SK-N-SH treated with all-trans-retinoic acid at 6 μM for 48 hours (cell line): ENCODE measurements around the gene EIF4E.

Experiments used
- CSDC2 ChIP-seq: fragments of 250-450 bp; sonication (Bioruptor Pico); IDR thresholded peaks from 2 replicates; pipeline ENCODE4 v1.5.0; 2020; ENCODE audit warnings: mild to moderate bottlenecking, moderate library complexity
- PPARA ChIP-seq: fragments of 250-450 bp; sonication (Bioruptor Pico); IDR thresholded peaks from 2 replicates; pipeline ENCODE4 v1.5.0; 2020; ENCODE audit warnings: mild to moderate bottlenecking, borderline replicate concordance
- RARB ChIP-seq: fragments of 250-450 bp; sonication (Bioruptor Pico); IDR thresholded peaks from 2 replicates; pipeline ENCODE4 v1.8.0; 2021; ENCODE audit warnings: mild to moderate bottlenecking, moderate library complexity
- SNAI2 ChIP-seq: fragments of 250-450 bp; sonication (Bioruptor Pico); IDR thresholded peaks from 2 replicates; pipeline ENCODE4 v1.5.0; 2020; ENCODE audit warnings: mild to moderate bottlenecking, moderate library complexity
- ZNF70 ChIP-seq: fragments of 450-650 bp; formaldehyde crosslinking; IDR thresholded peaks from 2 replicates; pipeline ENCODE4 v1.5.0; 2020; ENCODE audit warnings: mild to moderate bottlenecking, moderate library complexity
- ZNF8 ChIP-seq: fragments of 450-650 bp; formaldehyde crosslinking; IDR thresholded peaks from 2 replicates; pipeline ENCODE4 v1.5.0; 2020; ENCODE audit warnings: mild to moderate bottlenecking, moderate library complexity
- TF ChIP-seq, protein P1 (sequence below): fragments of 250-450 bp; sonication (Bioruptor Pico); IDR thresholded peaks from 2 replicates; pipeline ENCODE4 v1.5.1; 2021; ENCODE audit warnings: mild to moderate bottlenecking, moderate library complexity
- TF ChIP-seq, protein P2 (sequence below): fragments of 250-450 bp; sonication (Bioruptor Pico); IDR thresholded peaks from 2 replicates; pipeline ENCODE4 v1.8.0; 2020; ENCODE audit warnings: mild to moderate bottlenecking, moderate library complexity, borderline replicate concordance

DNA sequence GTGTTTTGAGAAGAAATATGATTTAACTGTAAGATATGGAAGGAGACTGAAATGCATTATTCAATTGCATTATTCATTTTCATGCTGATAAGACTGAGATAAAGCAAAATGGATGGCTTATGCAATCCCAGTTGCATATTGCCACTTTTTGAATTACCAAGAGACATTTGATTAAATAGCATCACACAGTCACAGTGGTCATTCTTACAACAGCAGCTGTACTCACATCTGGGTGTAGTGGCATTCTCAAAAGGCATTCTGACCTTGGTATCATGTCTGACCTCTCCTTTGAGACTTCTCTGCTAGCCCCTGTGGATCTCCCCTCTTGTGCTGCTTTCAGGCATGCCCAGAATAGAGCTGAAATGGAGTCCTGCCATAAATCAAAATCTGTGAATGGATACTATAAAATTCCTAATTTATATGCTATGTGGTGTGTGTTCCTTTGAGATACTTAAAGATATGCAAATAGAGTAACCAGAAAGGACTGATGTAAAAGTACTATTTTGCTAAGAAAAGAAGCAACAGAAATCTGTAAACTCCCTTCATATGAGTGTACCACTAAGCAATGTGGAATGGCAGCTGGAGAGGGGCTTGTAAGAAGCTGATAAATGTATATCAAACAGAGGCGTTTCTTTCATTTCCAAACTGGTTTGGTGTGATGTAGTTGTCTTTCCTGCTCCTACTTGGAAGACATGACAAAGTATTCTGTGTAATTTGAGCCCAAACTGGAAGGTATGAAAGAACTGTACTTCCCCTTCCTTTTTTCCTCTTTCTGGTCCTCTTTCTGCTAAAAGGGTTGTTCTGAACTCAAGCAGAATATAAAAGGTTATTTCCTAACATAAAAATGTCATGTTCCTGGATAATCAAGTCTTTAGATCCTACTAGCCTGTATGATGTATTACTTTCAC is 41.2 kb upstream of the EIF4E start:
- TF ChIP-seq SNAI2 (CRISPR knock-in tag): no peak
- TF ChIP-seq RARB (CRISPR knock-in tag): no peak
- no peak for TF ChIP-seq ZNF70
- TF ChIP-seq CSDC2 (CRISPR knock-in tag): no peak
- TF ChIP-seq ZNF8 (CRISPR knock-in tag): no peak
- TF ChIP-seq, protein P1, sequence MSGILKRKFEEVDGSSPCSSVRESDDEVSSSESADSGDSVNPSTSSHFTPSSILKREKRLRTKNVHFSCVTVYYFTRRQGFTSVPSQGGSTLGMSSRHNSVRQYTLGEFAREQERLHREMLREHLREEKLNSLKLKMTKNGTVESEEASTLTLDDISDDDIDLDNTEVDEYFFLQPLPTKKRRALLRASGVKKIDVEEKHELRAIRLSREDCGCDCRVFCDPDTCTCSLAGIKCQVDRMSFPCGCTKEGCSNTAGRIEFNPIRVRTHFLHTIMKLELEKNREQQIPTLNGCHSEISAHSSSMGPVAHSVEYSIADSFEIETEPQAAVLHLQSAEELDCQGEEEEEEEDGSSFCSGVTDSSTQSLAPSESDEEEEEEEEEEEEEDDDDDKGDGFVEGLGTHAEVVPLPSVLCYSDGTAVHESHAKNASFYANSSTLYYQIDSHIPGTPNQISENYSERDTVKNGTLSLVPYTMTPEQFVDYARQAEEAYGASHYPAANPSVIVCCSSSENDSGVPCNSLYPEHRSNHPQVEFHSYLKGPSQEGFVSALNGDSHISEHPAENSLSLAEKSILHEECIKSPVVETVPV (CRISPR knock-in tag): no peak
- TF ChIP-seq, protein P2, sequence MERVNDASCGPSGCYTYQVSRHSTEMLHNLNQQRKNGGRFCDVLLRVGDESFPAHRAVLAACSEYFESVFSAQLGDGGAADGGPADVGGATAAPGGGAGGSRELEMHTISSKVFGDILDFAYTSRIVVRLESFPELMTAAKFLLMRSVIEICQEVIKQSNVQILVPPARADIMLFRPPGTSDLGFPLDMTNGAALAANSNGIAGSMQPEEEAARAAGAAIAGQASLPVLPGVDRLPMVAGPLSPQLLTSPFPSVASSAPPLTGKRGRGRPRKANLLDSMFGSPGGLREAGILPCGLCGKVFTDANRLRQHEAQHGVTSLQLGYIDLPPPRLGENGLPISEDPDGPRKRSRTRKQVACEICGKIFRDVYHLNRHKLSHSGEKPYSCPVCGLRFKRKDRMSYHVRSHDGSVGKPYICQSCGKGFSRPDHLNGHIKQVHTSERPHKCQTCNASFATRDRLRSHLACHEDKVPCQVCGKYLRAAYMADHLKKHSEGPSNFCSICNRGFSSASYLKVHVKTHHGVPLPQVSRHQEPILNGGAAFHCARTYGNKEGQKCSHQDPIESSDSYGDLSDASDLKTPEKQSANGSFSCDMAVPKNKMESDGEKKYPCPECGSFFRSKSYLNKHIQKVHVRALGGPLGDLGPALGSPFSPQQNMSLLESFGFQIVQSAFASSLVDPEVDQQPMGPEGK: no peak
- TF ChIP-seq PPARA: no peak
